NCI-H2107 treated with DMSO at 0.1 percent for 48 hours (cell line): ENCODE data around the gene GEMIN7.

Experiments used
- DNase-seq: peaks from one replicate; lab custom pipeline; 2025; ENCODE audit not compliant: unreplicated experiment; lab: John Stamatoyannopoulos, UW

Gene GEMIN7

GRCh38 chr19:45125360-45125759 is 46.3 kb downstream of the GEMIN7 start:
- DNase-seq: no peak

DNA sequence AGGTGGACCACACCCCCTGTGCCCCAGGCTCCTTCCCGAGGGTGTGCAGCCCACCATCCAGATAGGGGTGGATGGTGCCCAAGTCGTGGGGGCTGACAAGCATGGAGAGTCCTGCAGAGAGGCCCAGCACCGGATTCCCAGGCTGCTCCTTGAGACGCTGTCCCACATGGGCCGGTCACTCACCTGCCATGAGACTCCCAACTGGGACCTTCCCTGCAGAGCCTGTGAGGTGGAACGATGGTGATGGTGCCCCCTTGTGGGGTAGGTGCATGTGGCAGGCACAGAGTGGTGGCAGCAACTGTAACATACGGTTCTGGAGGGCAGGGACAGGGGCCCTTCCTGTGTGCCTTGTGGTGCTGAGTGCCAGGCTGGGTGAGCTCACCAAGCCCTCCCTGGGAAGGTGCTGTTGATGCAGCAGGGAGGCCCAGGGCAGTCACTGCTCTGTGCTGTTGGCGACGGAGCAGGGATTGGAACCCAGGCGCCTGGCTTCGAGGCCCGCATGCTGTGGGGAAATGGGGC is 47.0 kb downstream of the GEMIN7 start:
- DNase-seq: peak; percentile 27

GRCh38 chr19:45126654-45127053 is 47.6 kb downstream of the GEMIN7 start:
- no peak for DNase-seq

- DNase-seq: no peak
Measured at GRCh38 chr19:45128146-45128545, 49.1 kb downstream of the GEMIN7 start.

DNA sequence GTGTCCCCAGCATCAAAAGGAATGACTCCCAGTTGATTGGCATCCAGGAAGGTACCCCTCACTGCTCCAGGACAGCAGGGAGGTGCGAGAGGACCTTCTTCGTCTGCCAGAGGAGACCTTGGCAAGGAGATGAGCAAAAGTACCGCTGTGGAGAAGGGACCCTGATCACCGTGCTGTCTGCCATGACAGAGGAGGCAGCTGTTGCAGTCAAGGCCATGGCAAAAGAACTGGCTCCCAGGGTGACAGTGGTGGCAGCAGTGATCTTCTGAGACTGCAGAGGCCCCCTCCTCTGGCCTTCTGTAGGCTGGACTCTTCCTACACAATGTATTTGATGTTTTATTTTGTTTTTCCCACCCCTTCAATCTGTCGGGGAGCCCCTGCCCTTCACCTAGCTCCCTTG is 49.7 kb downstream of the GEMIN7 start:
- no peak for DNase-seq

GRCh38 chr19:45130236-45130635 is 51.2 kb downstream of the GEMIN7 start:
- no peak for DNase-seq

DNA sequence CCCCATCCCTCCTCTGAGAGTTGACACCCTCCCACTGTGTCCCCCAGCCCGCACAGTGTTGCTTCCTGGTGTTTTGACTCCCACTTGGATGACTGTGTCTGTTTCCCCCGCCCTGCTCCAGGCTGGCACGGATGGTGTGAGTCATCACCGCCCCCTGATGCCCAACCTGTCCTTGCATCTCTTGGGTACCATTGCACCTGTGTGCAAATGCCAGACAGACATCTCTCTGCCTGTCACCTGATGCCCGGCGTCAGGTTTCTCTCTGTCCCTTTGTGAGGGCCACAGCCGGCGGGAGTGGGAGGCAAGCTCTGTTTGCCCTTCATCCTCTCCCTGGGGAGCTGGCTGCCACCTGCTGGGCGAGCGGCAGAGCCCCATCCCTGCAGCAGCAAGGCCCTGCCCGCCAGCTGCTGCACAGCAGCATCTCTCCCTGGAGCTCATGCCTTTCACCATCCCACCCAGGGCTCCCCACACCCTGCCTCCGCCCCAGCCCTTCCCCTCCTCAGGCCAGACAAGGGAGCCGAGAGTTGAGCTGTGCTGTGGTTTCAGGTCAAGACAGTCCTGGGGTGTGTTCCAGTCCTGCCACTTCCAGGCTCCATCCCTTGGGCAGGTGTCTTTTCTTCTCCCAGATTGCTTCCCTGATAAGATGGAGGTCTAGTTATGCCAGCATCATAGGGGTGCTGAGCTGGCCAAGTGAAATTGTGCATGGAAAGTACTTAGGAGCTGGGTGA is 52.0 kb downstream of the GEMIN7 start:
- peak; percentile 97 for DNase-seq

GRCh38 chr19:45133661-45134060 is 54.6 kb downstream of the GEMIN7 start:
- no peak for DNase-seq

DNA sequence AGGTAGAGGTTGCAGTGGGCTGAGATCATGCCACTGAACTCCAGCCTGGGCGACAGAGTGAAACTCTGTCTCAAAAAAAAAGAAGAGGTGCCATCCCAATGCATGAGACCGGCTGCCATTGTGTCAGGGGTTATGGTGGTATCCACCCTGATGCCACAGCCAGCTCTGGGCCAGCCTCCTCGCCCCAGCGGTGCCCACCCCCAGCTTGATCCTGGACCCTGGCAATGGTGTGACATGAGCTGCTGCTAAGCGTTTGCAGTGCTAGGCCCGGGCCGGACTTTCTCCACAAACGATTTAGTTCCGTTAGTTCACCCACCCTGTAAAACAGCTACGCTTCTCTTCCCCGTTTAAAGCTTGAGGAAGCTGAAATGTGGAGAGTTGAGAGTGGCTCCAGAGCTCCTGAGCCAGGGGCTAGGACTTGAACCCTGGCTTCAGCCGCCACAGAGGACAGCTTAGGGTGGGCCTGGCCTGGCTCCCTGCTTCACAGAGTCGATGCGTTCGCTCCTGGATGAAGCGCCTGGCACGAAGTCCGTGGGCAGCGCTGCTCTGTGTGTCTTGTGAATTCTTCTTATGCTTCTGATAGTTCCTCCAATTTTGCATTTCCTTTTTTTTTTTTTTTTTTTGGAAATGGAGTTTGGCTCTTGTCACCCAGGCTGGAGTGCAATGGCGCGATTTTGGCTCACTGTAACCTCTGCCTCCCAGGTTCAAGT is 56.3 kb downstream of the GEMIN7 start:
- DNase-seq: no peak

DNA sequence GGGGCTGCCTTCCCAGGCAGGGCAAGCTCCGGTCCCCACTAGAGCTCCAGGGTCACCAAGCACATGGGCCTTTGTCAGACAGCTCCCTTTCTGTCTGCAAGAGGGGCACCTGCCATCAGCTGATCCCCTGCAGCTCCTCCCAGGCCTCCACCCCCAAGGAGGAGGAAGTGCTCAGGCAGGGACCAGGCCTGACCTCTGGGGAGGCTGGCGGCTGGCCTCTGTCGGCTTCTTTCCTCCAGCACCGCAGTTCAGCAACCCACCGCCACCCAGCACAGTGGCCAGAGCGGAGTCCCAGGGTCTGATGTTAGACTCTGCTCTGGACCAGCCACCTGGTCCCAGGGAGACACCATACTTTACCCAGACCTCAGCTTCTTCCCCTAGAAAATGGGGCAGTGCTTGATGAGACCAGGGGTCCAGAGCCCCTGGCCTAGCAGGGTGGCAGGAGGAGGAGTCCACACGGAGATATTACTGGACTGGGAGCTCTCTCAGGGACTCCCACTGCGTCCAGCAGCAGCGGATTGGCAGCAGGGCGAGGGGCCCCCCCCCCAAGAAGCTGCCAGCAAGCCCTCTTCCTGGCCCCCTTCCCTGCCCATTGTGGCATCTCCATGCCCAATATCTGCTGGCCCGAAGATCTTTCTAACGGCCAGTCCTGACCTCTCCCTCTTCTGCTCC is 57.6 kb downstream of the GEMIN7 start:
- DNase-seq: no peak

- DNase-seq: no peak
Measured at GRCh38 chr19:45137179-45137761, 58.2 kb downstream of the GEMIN7 start.

- DNase-seq: no peak
Measured at GRCh38 chr19:45138303-45138751, 59.3 kb downstream of the GEMIN7 start.

DNA sequence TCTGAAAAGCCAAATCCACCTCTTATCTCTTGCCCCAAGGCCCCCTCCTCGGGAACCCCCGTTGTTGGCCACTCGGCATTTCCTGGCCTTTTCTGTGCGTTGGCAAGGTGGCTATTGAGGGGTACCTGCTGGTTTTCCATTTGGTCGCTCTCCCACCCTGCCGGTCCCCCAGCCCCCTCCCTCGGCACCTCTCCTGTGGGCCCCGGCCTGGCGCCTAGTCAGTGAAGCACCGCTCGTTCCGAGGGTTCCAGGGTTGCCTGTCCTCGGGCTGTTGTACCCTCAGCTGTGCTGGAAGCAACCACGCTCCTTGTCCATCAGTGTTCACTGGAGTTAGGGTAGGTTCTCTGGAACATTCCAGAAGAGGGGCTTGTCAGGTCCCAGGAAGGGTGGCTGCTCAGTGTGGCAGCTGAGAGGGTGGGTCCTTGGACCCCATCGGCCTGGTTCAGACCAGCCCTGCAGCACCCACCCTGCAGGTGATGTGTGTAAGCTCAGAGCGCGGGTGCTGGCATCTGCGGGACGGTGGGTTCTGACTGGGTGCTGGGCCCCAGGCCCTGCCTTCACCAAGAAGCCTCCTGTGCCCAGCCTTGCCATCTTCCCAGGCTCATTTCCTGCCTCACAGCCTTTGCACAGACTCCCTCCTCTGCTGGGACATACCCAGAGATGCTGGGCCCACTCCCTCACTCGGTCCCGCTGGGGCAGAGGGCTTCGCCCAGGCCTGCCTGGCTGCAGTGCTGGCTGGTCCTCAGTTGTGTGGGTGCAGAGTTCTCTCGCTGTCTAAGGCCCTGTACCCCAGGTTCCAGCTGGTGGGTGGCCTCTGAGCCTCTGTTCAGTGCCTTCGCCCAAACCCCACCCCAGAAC is 60.5 kb downstream of the GEMIN7 start:
- no peak for DNase-seq

DNA sequence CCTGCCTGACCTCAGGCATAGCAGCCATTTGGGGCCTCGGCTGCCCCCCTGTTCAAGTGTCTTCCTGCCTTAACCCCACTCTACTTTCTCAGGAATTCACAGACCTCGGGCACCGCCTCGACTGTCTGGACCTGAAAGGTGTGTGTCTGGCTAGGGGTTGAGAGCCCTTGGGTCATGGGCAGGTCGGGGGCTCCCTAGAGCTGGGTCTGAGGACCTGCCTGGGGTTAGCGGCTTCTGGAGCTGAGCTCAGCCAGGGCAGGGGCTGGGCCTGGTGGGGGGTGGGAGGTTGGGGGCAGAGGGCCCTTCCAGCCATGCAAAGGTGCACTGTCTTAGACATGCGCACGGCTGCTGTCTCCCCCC is 61.1 kb downstream of the GEMIN7 start:
- no peak for DNase-seq

- no peak for DNase-seq
Measured at GRCh38 chr19:45140533-45140932, 61.5 kb downstream of the GEMIN7 start.
